K562 (cell line): ENCODE measurements around the gene LUC7L3. TPM values are rescaled to one million over a fixed set of nuclear protein-coding genes. Genes with fewer than 3 reads are reported as not detected.

Experiments
- ATAC-seq: fragments of 200-7000 bp; cut with Tn5 transposase; 3 replicates; pipeline ENCODE4 v1.9.1; 2020; ENCODE audit warnings: moderate library complexity
- BruUV-seq: library from RNA; stranded (reverse); fragments of 400-500 nt; replicated peaks from 2 replicates; lab custom pipeline; 2021; lab: Mats Ljungman, UMichigan
- CTCF ChIA-PET: fragments of 300-600 bp; formaldehyde crosslinking; extraction: SDS; loops from one replicate; lab custom pipeline; 2021; ENCODE audit warnings: low intra/inter-chr PET ratio; lab: Yijun Ruan, JAX
- POLR2A ChIA-PET: fragments of 300-600, 350-650 bp; sonication (Branson Sonifier 250); formaldehyde crosslinking; extraction: SDS; loops from one replicate; lab custom pipeline; 2021; ENCODE audit warnings: antibody characterized with exemption, inconsistent platforms; lab: Yijun Ruan, JAX
- DNase-seq, 4 experiments: peaks; one replicate each; pipeline versions ENCODE4 v3.0.0 to v3.0.0-alpha.2; 2011 to 2018; ENCODE audit warnings: low spot score in 3 of 4, mixed read lengths in 3 of 4; ENCODE audit errors: extremely low read depth in 1 of 4
- FAIRE-seq: peaks from 2 replicates; lab custom pipeline; 2011; peaks lifted over from hg19 to GRCh38; lab: Jason Lieb, UNC
- H2AFZ ChIP-seq: 2 replicates; pipeline ENCODE4 v1.6.0; 2011; ENCODE audit warnings: low read depth, low read length, control low read depth, inconsistent platforms
- H3K27ac ChIP-seq: fragments of 200-600 bp; 3 replicates; pipeline ENCODE4 v1.8.0; 2011; ENCODE audit warnings: low read depth, mild to moderate bottlenecking, control low read depth, inconsistent platforms, low read length, moderate library complexity, mixed read lengths; ENCODE audit errors: extremely low read depth
- H3K27me3 ChIP-seq, 2 experiments: fragments of 300-600 bp in 1 of 2; 2 replicates in 1 of 2; 3 replicates in 1 of 2; pipeline versions ENCODE4 v1.6.0 to v1.8.0; 2011; ENCODE audit warnings: inconsistent platforms in 2 of 2, low read length in 2 of 2, mild to moderate bottlenecking in 1 of 2, mixed read lengths in 1 of 2, moderate library complexity in 1 of 2; ENCODE audit not compliant: control insufficient read depth in 2 of 2, insufficient read depth in 2 of 2
- H3K36me3 ChIP-seq: fragments of 300-600 bp; 3 replicates; pipeline ENCODE4 v1.8.0; 2011; ENCODE audit warnings: mild to moderate bottlenecking, low read length, inconsistent platforms; ENCODE audit not compliant: control insufficient read depth, insufficient read depth
- H3K4me1 ChIP-seq, 2 experiments: fragments of 200-600 bp in 1 of 2; replicated peaks in 1 of 2; 2 replicates in 1 of 2; 3 replicates in 1 of 2; pipeline versions ENCODE4 v1.5.1 to v1.8.0; 2011; ENCODE audit warnings: inconsistent platforms in 2 of 2, low read length in 2 of 2, mild to moderate bottlenecking in 1 of 2, mixed read lengths in 1 of 2, moderate library complexity in 1 of 2; ENCODE audit not compliant: control insufficient read depth in 2 of 2, insufficient read depth in 2 of 2
- H3K4me2 ChIP-seq: 2 replicates; pipeline ENCODE4 v1.6.1; 2011; ENCODE audit warnings: low read length, control low read depth, inconsistent platforms, mixed read lengths; ENCODE audit not compliant: insufficient read depth
- H3K4me3 ChIP-seq: fragments of 200-600 bp; sonication (generic), shearing (Covaris generic); 2 replicates; pipeline ENCODE4 v1.5.1; 2016; ENCODE audit warnings: control low read depth, inconsistent platforms
- H3K79me2 ChIP-seq: fragments of 200-600 bp; 3 replicates; pipeline ENCODE4 v1.8.0; 2011; ENCODE audit warnings: low read length, inconsistent platforms; ENCODE audit not compliant: control insufficient read depth, insufficient read depth
- H3K9ac ChIP-seq, 2 experiments: 2 replicates each; pipeline versions ENCODE4 v1.6.0 to v1.6.1; 2011; ENCODE audit warnings: low read depth in 2 of 2, low read length in 2 of 2, control low read depth in 1 of 2, inconsistent platforms in 1 of 2, mild to moderate bottlenecking in 1 of 2, mixed read lengths in 1 of 2; ENCODE audit not compliant: insufficient read depth in 1 of 2
- H3K9me1 ChIP-seq: one replicate; pipeline ENCODE4 v1.6.0; 2011; ENCODE audit warnings: inconsistent platforms, mild to moderate bottlenecking, low read length, moderate library complexity; ENCODE audit not compliant: control insufficient read depth, insufficient read depth
- H3K9me3 ChIP-seq: replicated peaks from 2 replicates; pipeline ENCODE4 v1.5.1; 2011; ENCODE audit warnings: low read depth, low read length, inconsistent platforms; ENCODE audit not compliant: control insufficient read depth, insufficient read depth
- H4K20me1 ChIP-seq: replicated peaks from 2 replicates; pipeline ENCODE4 v1.6.1; 2011; ENCODE audit warnings: low read length, inconsistent platforms, mixed read lengths; ENCODE audit not compliant: control insufficient read depth, insufficient read depth
- E2F6 ChIP-seq, 2 experiments: IDR thresholded peaks; 2 replicates each; pipeline ENCODE4 v1.6.1; 2011; ENCODE audit warnings: borderline replicate concordance in 1 of 2, control low read depth in 1 of 2, low read depth in 1 of 2, low read length in 1 of 2, mild to moderate bottlenecking in 1 of 2, mixed read lengths in 1 of 2, moderate library complexity in 1 of 2; ENCODE audit not compliant: insufficient read depth in 1 of 2, insufficient read length in 1 of 2, poor library complexity in 1 of 2, severe bottlenecking in 1 of 2; ENCODE audit errors: extremely low read depth in 1 of 2
- MED1 ChIP-seq: sonication (generic); formaldehyde crosslinking; IDR thresholded peaks from 2 replicates; pipeline ENCODE4 v1.8.1; 2023; ENCODE audit warnings: missing genetic modification reagents, borderline replicate concordance
- WGBS: fragments of 100-300 bp; shearing (Covaris generic); methylation state at CpG from one replicate; pipeline ENCODE4 v1.1.6; 2016; ENCODE audit warnings: low coverage, mixed read lengths; ENCODE audit not compliant: insufficient coverage; ENCODE audit errors: missing lambda C conversion rate; 5-methylcytosine and 5-hydroxymethylcytosine counted together
- in situ Hi-C: fragments of 300-500 bp; cut with MboI; formaldehyde crosslinking; loops from 4 replicates; pipeline ENCODE4 v1.15.0; 2018; ENCODE audit warnings: inconsistent platforms, mixed read lengths
- intact Hi-C: fragments of 100-400 bp; cut with micrococcal nuclease; formaldehyde crosslinking; loops from 2 replicates; pipeline ENCODE4 v1.14.2; 2022
- polyA plus RNA-seq, 8 experiments: library from polyadenylated mRNA; depleted of rRNA in 4 of 8; stranded (reverse) in 5 of 8; unstranded in 3 of 8; fragments of >200 nt; fragmentation: Nextera tagmentation in 2 of 8; fragmentation: Illumina TruSeq in 1 of 8; extraction: Ambion mirVana in 2 of 8; extraction: Trizol in 1 of 8; gene quantifications; 2 replicates each; pipeline versions ENCODE4 v1.2.1 to v1.2.3, GENCODE V29; 2011 to 2014; ENCODE audit warnings: inconsistent platforms in 1 of 8, missing spikeins in 1 of 8
- total RNA-seq, 7 experiments: library from RNA; depleted of rRNA in 6 of 7; stranded (reverse); fragments of >200 nt in 6 of 7; fragmentation: Illumina TruSeq in 2 of 7; extraction: Trizol in 2 of 7; gene quantifications; 2 replicates each; pipeline versions ENCODE4 v1.2.1 to v1.2.3, GENCODE V29; 2011 to 2021; ENCODE audit warnings: low replicate concordance in 1 of 7

The LUC7L3 gene
- total and polyA plus RNA-seq, 9 of the 15 experiments (the other 6 are each of a cell fraction or from before 2014, with no cell fraction given) = 80.8 to 284 (median 127) TPM

- Histone ChIP-seq H3K9me1 (no peaks in the 10 kb centered on the region), H3K36me3 (no peaks in the 10 kb centered on the region), H2AFZ (no peak overlapping the region), H3K4me3 (no peak overlapping the region), H4K20me1 (no peaks in the 10 kb centered on the region), H3K4me1 (peaks cover 4 to 16% of the 10 kb centered on the region in 2 experiments; a peak in 3 of 5 replicates), H3K9ac (no peak overlapping the region), H3K27me3 (peaks cover 2 to 16% of the 10 kb centered on the region in 2 experiments; a peak in 3 of 5 replicates), H3K4me2 (no peak overlapping the region), H3K27ac (no peak overlapping the region)
- WGBS = 64% methylated on average over 20 of the region's 28 CpGs
- DNase-seq = no peak
- intact Hi-C loops (loop anchor here (5.0 kb wide), 1 partner anchor 201 kb away; no protein-coding TSS in a partner anchor), in situ Hi-C loops (no loop called here)
- ATAC-seq = no peak
- no peak for FAIRE-seq
- no TSS peak for BruUV-seq
- POLR2A ChIA-PET = interaction anchor here (0.5 to 1.7 kb wide), 7 partner anchors 9 to 198 kb away, joined by 3 to 5 read pairs (median 4); no protein-coding TSS in a partner anchor
- TF ChIP-seq E2F6 (IDR thresholded peaks at IDR 0.05; ENCODE audit: borderline replicate concordance in 1 of 2, extremely low read depth in 1 of 2, insufficient read depth in 1 of 2, insufficient read length in 1 of 2, low read depth in 1 of 2, low read length in 1 of 2, poor library complexity in 1 of 2, severe bottlenecking in 1 of 2) (no peak), MED1 (no peak)
- TF ChIP-seq, all 486 proteins: peak for 0
- H3K9me3 ChIP-seq = no peaks in the 10 kb centered on the region
- CTCF ChIA-PET = no interaction called here
- H3K79me2 ChIP-seq = no peaks in the 10 kb centered on the region
Measured at GRCh38 chr17:50683434-50684287, 35.7 kb upstream of the LUC7L3 start.
